Measurements from ENCODE around the gene P2RY11. TPM values are rescaled to one million over a fixed set of nuclear protein-coding genes. Genes with fewer than 3 reads are reported as not detected.

P2RY11 gene
- total RNA-seq, 1 experiment from 2014 or later = 43.1 TPM

DNA sequence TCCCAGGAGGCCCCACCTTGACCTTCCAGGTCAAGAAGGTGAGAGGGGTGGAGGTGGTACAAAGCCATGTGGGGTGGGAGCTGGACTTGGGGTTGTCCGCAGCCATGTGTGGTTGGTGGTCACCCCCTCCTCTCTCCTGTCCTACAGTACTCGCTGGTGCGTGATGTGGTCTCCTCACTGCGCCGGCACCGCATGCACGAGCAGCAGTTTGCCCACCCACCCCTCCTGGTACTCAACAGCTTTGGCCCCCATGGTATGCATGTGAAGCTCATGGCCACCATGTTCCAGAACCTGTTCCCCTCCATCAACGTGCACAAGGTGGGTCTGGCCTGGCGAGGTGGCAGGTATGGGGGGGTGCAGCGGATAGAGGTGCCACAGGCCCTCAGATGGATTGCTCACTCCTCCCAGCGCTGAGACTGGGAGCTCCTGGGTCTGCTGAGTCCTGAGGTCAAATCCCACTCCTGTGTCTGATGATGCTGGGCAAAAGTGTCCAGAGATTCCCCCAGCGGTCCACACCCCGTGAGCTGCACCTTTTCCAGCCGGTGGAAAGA lies 3.6 kb upstream of the P2RY11 start:
- Mint-ChIP-seq H3K27me3 (ENCODE audit: insufficient read depth, unreplicated experiment) (no peaks in the 10 kb centered on the region), H3K4me3 (ENCODE audit: unreplicated experiment) (peak overlapping the region; percentile 88), H3K27ac (ENCODE audit: low read depth, unreplicated experiment) (no peak overlapping the region), H3K9me3 (ENCODE audit: unreplicated experiment) (no peaks in the 10 kb centered on the region), H3K36me3 (ENCODE audit: insufficient read depth, unreplicated experiment) (peaks cover 68% of the 10 kb centered on the region), H3K4me1 (ENCODE audit: insufficient read depth, unreplicated experiment) (peaks cover 17% of the 10 kb centered on the region)
- DNase-seq (ENCODE audit: unreplicated experiment) = no peak
- ChIA-PET POLR2A (interaction anchor here (1.4 to 3.8 kb wide), 4 partner anchors 8 to 19 kb away, joined by 3 to 24 read pairs (median 14); partner anchors contain the start of gene EIF3G), CTCF (interaction anchor here (0.7 to 2.0 kb wide), 3 partner anchors 9 to 223 kb away, joined by 3 to 7 read pairs (median 3); no protein-coding TSS in a partner anchor)
- BruUV-seq (replicated peaks) = no TSS peak
- TF ChIP-seq, protein P1, sequence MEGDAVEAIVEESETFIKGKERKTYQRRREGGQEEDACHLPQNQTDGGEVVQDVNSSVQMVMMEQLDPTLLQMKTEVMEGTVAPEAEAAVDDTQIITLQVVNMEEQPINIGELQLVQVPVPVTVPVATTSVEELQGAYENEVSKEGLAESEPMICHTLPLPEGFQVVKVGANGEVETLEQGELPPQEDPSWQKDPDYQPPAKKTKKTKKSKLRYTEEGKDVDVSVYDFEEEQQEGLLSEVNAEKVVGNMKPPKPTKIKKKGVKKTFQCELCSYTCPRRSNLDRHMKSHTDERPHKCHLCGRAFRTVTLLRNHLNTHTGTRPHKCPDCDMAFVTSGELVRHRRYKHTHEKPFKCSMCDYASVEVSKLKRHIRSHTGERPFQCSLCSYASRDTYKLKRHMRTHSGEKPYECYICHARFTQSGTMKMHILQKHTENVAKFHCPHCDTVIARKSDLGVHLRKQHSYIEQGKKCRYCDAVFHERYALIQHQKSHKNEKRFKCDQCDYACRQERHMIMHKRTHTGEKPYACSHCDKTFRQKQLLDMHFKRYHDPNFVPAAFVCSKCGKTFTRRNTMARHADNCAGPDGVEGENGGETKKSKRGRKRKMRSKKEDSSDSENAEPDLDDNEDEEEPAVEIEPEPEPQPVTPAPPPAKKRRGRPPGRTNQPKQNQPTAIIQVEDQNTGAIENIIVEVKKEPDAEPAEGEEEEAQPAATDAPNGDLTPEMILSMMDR (IDR thresholded peaks at IDR 0.05; ENCODE audit: unreplicated experiment) = no peak
- intact Hi-C loops (cut with micrococcal nuclease) = no loop called here

DNA sequence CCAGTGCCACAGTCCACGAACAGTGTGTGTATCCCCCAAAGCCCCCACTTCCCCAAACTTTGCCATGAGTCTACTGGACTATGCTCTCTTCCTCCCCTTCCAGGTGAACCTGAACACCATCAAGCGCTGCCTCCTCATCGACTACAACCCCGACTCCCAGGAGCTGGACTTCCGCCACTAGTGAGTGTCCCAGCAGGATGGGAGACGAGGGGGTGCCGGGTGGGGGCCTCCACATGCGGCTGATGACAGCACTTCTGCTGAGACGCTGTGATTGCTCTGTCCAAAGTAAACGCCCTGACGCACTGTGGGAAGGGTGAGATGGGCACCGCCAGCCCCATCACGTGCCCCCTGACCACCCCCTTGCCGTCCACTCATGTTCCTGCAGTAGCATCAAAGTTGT lies 2.0 kb upstream of the P2RY11 start:
- no peaks in the 10 kb centered on the region for H3K9me3 Mint-ChIP-seq (ENCODE audit: unreplicated experiment)
- CTCF ChIA-PET = interaction anchor here (0.6 to 1.3 kb wide), 6 partner anchors 8 to 177 kb away, joined by 3 to 5 read pairs (median 4); no protein-coding TSS in a partner anchor
- peak overlapping the region; percentile 29 for H3K4me3 Mint-ChIP-seq (ENCODE audit: unreplicated experiment)
- TF ChIP-seq, protein P1 (IDR thresholded peaks at IDR 0.05; ENCODE audit: unreplicated experiment) = no peak
- no peak overlapping the region for H3K27ac Mint-ChIP-seq (ENCODE audit: low read depth, unreplicated experiment)
- H3K27me3 Mint-ChIP-seq (ENCODE audit: insufficient read depth, unreplicated experiment) = no peaks in the 10 kb centered on the region
- no TSS peak for BruUV-seq (replicated peaks)
- intact Hi-C loops (cut with micrococcal nuclease) = no loop called here
- H3K4me1 Mint-ChIP-seq (ENCODE audit: insufficient read depth, unreplicated experiment) = peaks cover 18% of the 10 kb centered on the region
- H3K36me3 Mint-ChIP-seq (ENCODE audit: insufficient read depth, unreplicated experiment) = peaks cover 85% of the 10 kb centered on the region
- DNase-seq (ENCODE audit: unreplicated experiment) = no peak
- POLR2A ChIA-PET = interaction anchor here (1.8 kb wide), 1 partner anchor 8 kb away, joined by 5 read pairs; no protein-coding TSS in a partner anchor

DNA sequence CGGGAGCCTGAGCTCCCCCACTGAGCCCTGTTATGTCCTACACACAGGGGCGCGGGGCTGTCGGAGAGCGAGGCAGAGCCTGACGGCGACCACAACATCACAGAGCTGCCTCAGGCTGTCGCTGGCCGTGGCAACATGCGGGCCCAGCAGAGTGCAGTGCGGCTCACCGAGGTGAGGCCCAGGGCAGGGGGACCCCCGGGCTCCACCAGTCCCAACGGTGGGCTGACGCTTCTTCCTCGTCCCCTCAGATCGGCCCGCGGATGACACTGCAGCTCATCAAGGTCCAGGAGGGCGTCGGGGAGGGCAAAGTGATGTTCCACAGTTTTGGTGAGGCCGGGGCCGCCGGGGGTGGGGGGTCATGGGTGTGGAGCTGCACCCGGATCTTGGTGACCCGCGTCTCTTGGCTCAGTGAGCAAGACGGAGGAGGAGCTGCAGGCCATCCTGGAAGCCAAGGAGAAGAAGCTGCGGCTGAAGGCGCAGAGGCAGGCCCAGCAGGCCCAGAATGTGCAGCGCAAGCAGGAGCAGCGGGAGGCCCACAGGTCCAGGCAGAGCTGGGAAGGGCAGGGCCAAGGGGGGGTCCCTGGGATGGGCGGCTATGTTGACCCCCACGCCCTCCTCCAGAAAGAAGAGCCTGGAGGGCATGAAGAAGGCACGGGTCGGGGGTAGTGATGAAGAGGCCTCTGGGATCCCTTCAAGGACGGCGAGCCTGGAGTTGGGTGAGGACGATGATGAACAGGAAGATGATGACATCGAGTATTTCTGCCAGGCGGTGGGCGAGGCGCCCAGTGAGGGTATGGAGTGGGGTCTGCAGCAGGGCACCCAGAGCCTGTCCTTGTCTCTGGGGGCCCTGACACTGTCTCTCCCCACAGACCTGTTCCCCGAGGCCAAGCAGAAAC lies 1.2 kb upstream of the P2RY11 start:
- Mint-ChIP-seq H3K27ac (ENCODE audit: low read depth, unreplicated experiment) (no peak overlapping the region), H3K9me3 (ENCODE audit: unreplicated experiment) (no peaks in the 10 kb centered on the region), H3K36me3 (ENCODE audit: insufficient read depth, unreplicated experiment) (peaks cover 93% of the 10 kb centered on the region), H3K4me3 (ENCODE audit: unreplicated experiment) (peak overlapping the region; percentile 16), H3K4me1 (ENCODE audit: insufficient read depth, unreplicated experiment) (peaks cover 18% of the 10 kb centered on the region), H3K27me3 (ENCODE audit: insufficient read depth, unreplicated experiment) (no peaks in the 10 kb centered on the region)
- intact Hi-C loops (cut with micrococcal nuclease) = loop anchor here (5.0 kb wide), 1 partner anchor 178 kb away; no protein-coding TSS in a partner anchor
- TF ChIP-seq, protein P1 (IDR thresholded peaks at IDR 0.05; ENCODE audit: unreplicated experiment) = no peak
- no TSS peak for BruUV-seq (replicated peaks)
- DNase-seq (ENCODE audit: unreplicated experiment) = no peak
- ChIA-PET CTCF (interaction anchor here (0.6 to 1.3 kb wide), 3 partner anchors 10 to 14 kb away, joined by 3 to 4 read pairs (median 3); no protein-coding TSS in a partner anchor), POLR2A (interaction anchor here (0.6 to 1.8 kb wide), 2 partner anchors 7 to 289 kb away, joined by 3 to 5 read pairs; no protein-coding TSS in a partner anchor)

DNA sequence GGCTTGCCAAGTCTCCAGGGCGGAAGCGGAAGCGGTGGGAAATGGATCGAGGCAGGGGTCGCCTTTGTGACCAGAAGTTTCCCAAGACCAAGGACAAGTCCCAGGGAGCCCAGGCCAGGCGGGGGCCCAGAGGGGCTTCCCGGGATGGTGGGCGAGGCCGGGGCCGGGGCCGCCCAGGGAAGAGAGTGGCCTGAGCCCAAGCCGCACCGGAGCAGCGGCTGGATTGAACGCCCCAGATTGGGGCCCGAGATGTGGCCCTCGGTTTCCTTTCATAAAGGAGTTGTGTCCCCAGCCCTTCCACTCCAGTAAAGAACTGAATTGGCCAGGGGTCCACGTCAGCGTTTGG lies 548 bp upstream of the P2RY11 start:
- Mint-ChIP-seq H3K4me3 (ENCODE audit: unreplicated experiment) (no peak overlapping the region), H3K27ac (ENCODE audit: low read depth, unreplicated experiment) (no peak overlapping the region), H3K27me3 (ENCODE audit: insufficient read depth, unreplicated experiment) (no peaks in the 10 kb centered on the region), H3K36me3 (ENCODE audit: insufficient read depth, unreplicated experiment) (peaks cover 98% of the 10 kb centered on the region), H3K4me1 (ENCODE audit: insufficient read depth, unreplicated experiment) (peaks cover 18% of the 10 kb centered on the region), H3K9me3 (ENCODE audit: unreplicated experiment) (no peaks in the 10 kb centered on the region)
- BruUV-seq (replicated peaks) = no TSS peak
- TF ChIP-seq, protein P1 (IDR thresholded peaks at IDR 0.05; ENCODE audit: unreplicated experiment) = no peak
- ChIA-PET POLR2A (interaction anchor here (0.6 kb wide), 1 partner anchor 289 kb away, joined by 3 read pairs; no protein-coding TSS in a partner anchor), CTCF (interaction anchor here (0.9 kb wide), 1 partner anchor 194 kb away, joined by 3 read pairs; no protein-coding TSS in a partner anchor)
- intact Hi-C loops (cut with micrococcal nuclease) = loop anchor here (5.0 kb wide), 1 partner anchor 179 kb away; no protein-coding TSS in a partner anchor
- no peak for DNase-seq (ENCODE audit: unreplicated experiment)
